GM19463 (cell line): ENCODE data around the gene VPS13A.

Experiments used
- ATAC-seq: cut with Tn5 transposase; IDR thresholded peaks from one replicate; pipeline ENCODE4 v1.9.1; 2021; ENCODE audit warnings: mild to moderate bottlenecking, moderate library complexity; ENCODE audit not compliant: unreplicated experiment

Gene VPS13A

GRCh38 chr9:77454663-77455062 lies 277.3 kb downstream of the VPS13A start:
- ATAC-seq: no peak

DNA sequence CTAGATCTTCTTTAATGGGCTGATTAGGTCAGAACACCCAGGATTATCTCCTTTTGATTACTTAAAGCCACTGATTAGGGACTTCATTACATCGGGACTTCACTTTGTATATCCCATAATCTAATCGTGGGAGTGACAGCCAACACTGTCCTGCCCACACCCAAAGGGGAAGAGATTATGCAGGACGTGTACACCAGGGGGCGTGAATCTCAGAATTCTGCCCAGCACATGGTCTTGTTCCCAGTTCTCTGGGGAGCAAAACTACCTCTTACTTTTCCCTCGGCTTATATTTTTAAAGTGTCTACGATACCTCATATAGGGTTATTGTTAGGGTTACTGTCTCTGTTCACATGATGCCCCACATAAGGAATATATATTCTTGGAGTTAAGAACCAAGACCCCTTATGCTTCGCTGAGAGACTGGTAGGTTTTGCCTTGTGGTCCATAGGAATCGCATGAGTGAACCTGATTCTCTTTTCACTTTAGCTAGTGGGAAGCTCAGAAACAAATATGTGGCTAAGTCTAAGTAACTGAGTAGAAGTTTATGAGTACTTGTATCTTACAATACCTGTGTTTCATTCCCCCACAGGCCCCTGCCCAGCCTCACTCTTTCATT lies 278.1 kb downstream of the VPS13A start:
- peak; percentile 39 for ATAC-seq

- ATAC-seq: peak; percentile 83
Measured at GRCh38 chr9:77456829-77457437, 279.6 kb downstream of the VPS13A start.

DNA sequence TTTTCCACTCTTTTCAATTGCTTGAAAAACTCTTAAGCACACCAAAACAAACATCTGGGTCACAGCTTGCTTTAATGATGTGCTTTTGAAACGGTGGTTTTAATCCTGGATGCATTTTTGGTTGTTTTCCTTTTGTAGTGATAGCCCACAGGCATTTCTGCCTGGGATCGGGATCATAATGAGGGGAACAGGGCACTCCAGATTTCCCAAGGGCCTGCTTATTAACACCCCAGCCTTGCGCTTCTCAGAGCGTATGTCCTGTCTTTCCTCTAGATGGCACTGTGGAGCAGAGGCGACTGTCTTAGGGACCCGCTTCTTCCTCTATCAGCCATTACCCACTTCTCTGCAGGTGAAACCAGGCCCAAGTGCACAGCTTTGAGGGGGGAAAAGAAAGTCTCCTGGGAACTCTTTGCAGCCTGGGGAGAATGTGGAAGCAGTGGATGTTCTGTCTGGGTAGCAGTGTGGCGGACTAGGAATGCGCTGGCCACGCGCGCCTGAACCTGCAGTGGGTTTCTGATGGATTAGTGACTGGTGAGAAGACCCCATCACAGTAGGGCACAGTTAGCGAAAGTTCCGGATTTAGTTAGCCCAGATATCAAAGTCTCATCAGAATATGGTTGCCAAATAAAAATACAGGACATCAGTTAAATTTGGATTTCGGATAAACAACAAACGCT lies 280.7 kb downstream of the VPS13A start:
- peak; percentile 72 for ATAC-seq

DNA sequence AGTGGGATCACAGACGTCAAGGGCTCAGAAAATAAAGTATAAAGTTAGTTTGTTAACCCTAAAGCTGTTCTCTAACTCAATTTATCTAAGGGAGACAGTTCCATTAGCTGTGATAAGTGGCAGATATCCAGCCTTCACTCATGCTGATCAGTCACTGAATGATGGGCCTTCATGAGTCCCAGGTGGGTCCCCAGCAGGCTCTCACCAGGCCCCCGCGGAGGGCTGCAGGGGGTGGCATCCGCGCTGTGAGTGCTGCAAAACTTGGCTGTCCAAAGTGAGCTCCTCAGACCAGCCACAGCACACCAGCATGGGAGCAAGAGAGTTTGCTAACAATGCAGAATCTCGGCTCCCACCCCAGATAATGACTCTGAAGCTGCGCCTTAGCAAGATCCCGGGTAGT lies 283.6 kb downstream of the VPS13A start:
- ATAC-seq: no peak

DNA sequence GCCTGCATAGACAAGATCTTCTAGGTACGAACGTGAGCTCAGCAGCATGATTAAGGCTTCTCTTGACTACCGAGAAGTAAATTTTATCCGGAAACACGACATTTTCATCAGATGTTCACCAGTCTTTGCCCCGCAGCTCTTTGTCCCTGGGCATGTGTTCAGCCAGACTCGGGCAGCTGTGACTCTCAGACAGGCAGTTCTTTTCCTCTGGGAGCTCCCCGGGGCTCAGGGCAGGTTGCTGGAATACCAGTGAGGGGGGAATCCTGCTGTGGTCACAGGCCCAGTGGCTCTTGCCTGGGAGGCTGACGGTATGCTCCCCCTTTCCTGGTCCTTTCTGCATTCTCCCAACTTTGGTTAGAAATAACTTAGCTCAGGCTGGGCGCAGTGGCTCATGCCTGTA lies 284.7 kb downstream of the VPS13A start:
- ATAC-seq: no peak

DNA sequence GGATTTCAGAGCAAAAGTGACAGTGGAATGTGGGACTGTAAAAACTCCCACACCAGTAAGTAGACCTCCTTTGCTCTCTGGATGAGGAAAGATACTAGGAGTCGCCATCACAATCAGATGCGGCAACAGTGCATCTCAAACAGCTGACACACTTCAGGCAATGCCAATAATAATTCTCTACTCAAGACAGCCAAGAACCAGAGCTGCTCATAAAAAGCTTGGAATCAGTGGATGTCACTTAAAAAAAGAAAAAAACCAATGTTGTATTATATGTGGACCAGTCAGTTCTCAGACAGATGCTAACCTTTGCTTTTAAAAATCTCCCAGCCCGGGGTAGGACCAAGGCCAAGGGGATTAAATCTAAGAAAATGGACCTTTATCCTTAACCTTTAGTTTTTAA lies 285.8 kb downstream of the VPS13A start:
- ATAC-seq: no peak

GRCh38 chr9:77464661-77465060 lies 287.3 kb downstream of the VPS13A start:
- ATAC-seq: no peak

DNA sequence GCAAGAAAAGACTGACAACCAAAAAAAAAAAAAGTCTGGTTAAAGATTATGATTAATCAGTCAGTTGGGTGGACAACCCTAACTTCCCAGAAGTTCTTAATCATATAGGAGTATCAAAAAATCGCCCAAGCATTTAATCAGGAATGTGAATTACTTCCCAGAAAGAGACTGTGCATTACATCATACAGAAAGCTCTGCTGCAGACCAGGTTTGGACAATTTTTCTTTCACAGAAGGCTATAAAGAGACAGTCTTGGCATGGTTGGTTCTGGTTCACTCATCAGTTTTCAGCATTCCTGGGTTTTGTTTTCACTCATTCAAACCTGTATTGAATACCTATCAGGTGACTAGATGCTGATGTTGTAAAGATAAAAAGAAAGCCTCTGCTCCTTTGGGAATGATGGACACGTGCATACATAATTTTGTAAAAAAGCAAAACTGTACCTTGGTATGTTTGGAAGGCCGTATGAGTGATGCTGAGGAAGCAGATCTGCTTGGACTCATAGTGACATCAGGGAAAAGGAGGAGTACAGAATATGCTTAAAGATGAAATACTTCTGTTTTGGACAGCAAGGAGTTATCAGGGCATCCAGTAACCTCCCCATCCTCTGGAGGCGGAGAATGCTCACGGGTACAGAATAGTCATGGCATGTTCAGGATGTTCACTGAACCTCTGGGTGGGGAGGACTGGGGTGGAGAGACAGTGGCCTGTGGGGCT lies 292.3 kb downstream of the VPS13A start:
- no peak for ATAC-seq
